Natural killer cell (primary cell): ENCODE measurements around the gene CHEK1. TPM values are rescaled to one million over a fixed set of nuclear protein-coding genes. Genes with fewer than 3 reads are reported as not detected.

Experiments used
- ATAC-seq, 3 donors: fragments of 150-1000 bp in 2 of 3; fragments of 200-7000 bp in 1 of 3; cut with Tn5 transposase; 1 replicate in 1 of 3; 2 replicates in 2 of 3; pipeline ENCODE4 v1.10.0; 2021; ENCODE audit warnings: mild to moderate bottlenecking in 2 of 3, moderate library complexity in 2 of 3
- DNase-seq, 2 donors: peaks; one replicate each; pipeline versions ENCODE4 v3.0.0 to v3.0.0-alpha.2; 2013 to 2021; ENCODE audit warnings: mixed read lengths in 1 of 2
- H3K27ac ChIP-seq: one replicate; pipeline ENCODE4 v1.5.1; 2013; ENCODE audit warnings: mild to moderate bottlenecking, low read length
- H3K27me3 ChIP-seq: one replicate; pipeline ENCODE4 v1.6.1; 2013; ENCODE audit warnings: low read length; ENCODE audit not compliant: control insufficient read depth, insufficient read depth
- H3K36me3 ChIP-seq: one replicate; pipeline ENCODE4 v1.6.1; 2013; ENCODE audit warnings: low read length; ENCODE audit not compliant: control insufficient read depth, insufficient read depth
- H3K4me1 ChIP-seq: one replicate; pipeline ENCODE4 v1.6.1; 2013; ENCODE audit warnings: low read length; ENCODE audit not compliant: control insufficient read depth, insufficient read depth
- H3K4me3 ChIP-seq: one replicate; pipeline ENCODE4 v1.5.1; 2013; ENCODE audit warnings: low read length
- H3K9me3 ChIP-seq: one replicate; pipeline ENCODE4 v1.6.1; 2013; ENCODE audit warnings: low read length; ENCODE audit not compliant: control insufficient read depth, insufficient read depth
- H3K27ac Mint-ChIP-seq, 2 donors: one replicate each; pipeline ENCODE4 v1.8.0; 2022; ENCODE audit warnings: mild to moderate bottlenecking in 2 of 2, mixed read lengths in 2 of 2, moderate library complexity in 1 of 2
- H3K27me3 Mint-ChIP-seq, 2 donors: one replicate each; pipeline ENCODE4 v1.8.0; 2022; ENCODE audit warnings: low read depth in 2 of 2, mixed read lengths in 2 of 2
- H3K36me3 Mint-ChIP-seq: one replicate; pipeline ENCODE4 v1.8.0; 2022; ENCODE audit warnings: mixed read lengths
- H3K4me1 Mint-ChIP-seq, 2 donors: one replicate each; pipeline ENCODE4 v1.8.0; 2022; ENCODE audit warnings: mixed read lengths in 2 of 2
- H3K4me3 Mint-ChIP-seq: one replicate; pipeline ENCODE4 v1.8.0; 2022; ENCODE audit warnings: mild to moderate bottlenecking, moderate library complexity, mixed read lengths
- H3K9me3 Mint-ChIP-seq, 2 donors: one replicate each; pipeline ENCODE4 v1.8.0; 2022; ENCODE audit warnings: mixed read lengths in 2 of 2
- WGBS: methylation state at CpG from one replicate; pipeline ENCODE4 v1.1.7; 2013; ENCODE audit warnings: missing lambda C conversion rate; ENCODE audit not compliant: insufficient coverage; 5-methylcytosine and 5-hydroxymethylcytosine counted together
- intact Hi-C: fragments of 100-400 bp; cut with micrococcal nuclease; formaldehyde crosslinking; loops from one replicate; pipeline ENCODE4 v1.14.2; 2022
- total RNA-seq, 4 donors: library from RNA; stranded (reverse); fragments of 120-200 nt in 1 of 4; gene quantifications; one replicate each; pipeline versions ENCODE4 v1.2.3 to v1.2.4, GENCODE V29; 2013 to 2022
- TF ChIP-seq, protein P1 (sequence below): fragments of 200-600 bp; IDR thresholded peaks from one replicate; pipeline ENCODE4 v1.8.0; 2022; ENCODE audit warnings: antibody characterized with exemption

The CHEK1 gene
- total RNA-seq, 3 donors from 2014 or later (not counting 1 experiment from before 2014, with no cell fraction given): 8.9 to 11.4 (median 10.1) TPM

DNA sequence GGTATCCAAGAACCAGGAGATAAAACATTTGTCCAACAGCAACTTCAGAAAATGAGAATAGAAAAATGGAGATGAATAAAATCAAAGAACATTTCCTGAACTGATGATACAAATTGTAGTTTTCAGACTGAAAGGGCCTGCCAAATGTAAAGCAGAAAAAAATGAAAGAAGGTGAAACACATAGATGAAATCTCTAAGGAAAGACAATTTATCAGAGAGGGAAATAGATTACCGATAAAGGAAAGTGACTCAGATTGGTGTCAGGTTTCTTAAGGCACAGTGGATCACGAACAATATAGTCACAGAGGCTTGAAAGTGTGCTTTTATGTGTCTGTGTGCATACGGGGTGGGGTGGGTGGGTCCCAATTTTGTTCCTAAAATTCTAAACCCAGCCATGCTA lies 36.5 kb upstream of the CHEK1 start:
- ATAC-seq (no peak), DNase-seq (no peak)
- WGBS: 91% methylated on average over 2 of the region's 3 CpGs
- Histone ChIP-seq H3K4me1 (peaks cover 16% of the 10 kb centered on the region), H3K9me3 (no peaks in the 10 kb centered on the region), H3K36me3 (peaks cover 13% of the 10 kb centered on the region), H3K4me3 (no peak overlapping the region), H3K27ac (no peak overlapping the region), H3K27me3 (no peaks in the 10 kb centered on the region)
- Mint-ChIP-seq H3K9me3 (no peaks in the 10 kb centered on the region), H3K36me3 (peaks cover 14% of the 10 kb centered on the region), H3K4me1 (peaks cover 23 to 24% of the 10 kb centered on the region in 2 donors), H3K4me3 (no peak overlapping the region), H3K27me3 (no peaks in the 10 kb centered on the region), H3K27ac (no peak overlapping the region)
- TF ChIP-seq, protein P1, sequence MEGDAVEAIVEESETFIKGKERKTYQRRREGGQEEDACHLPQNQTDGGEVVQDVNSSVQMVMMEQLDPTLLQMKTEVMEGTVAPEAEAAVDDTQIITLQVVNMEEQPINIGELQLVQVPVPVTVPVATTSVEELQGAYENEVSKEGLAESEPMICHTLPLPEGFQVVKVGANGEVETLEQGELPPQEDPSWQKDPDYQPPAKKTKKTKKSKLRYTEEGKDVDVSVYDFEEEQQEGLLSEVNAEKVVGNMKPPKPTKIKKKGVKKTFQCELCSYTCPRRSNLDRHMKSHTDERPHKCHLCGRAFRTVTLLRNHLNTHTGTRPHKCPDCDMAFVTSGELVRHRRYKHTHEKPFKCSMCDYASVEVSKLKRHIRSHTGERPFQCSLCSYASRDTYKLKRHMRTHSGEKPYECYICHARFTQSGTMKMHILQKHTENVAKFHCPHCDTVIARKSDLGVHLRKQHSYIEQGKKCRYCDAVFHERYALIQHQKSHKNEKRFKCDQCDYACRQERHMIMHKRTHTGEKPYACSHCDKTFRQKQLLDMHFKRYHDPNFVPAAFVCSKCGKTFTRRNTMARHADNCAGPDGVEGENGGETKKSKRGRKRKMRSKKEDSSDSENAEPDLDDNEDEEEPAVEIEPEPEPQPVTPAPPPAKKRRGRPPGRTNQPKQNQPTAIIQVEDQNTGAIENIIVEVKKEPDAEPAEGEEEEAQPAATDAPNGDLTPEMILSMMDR: no peak
- intact Hi-C loops: no loop called here

GRCh38 chr11:125591649-125592304 lies 33.2 kb upstream of the CHEK1 start:
- under 1% methylated on average over 30 of the region's 30 CpGs for WGBS
- H3K27me3 Mint-ChIP-seq: no peaks in the 10 kb centered on the region

GRCh38 chr11:125592305-125593113 lies 32.5 kb upstream of the CHEK1 start, which contains the start of gene STT3A:
Gene STT3A, plus strand, starts transcription at chr11:125592852. Its CDS starts 3,064 bp downstream, at chr11:125595916.
- H3K9me3 ChIP-seq: no peaks in the 10 kb centered on the region
- H3K4me3 Mint-ChIP-seq: peak within 1 kb of the TSS; percentile 99
- peaks cover 2% of the 10 kb centered on the region for H3K36me3 ChIP-seq
- ATAC-seq (peak; percentile 91 to 98 (median 92)), DNase-seq (peak; percentile 97 to 99)
- H3K9me3 Mint-ChIP-seq: no peaks in the 10 kb centered on the region
- H3K4me3 ChIP-seq: peak within 1 kb of the TSS; percentile 81
- H3K4me1 ChIP-seq: peaks cover 20% of the 10 kb centered on the region
- peaks cover 6% of the 10 kb centered on the region for H3K36me3 Mint-ChIP-seq
- intact Hi-C loops: loop anchor here (1.0 to 10.0 kb wide), 4 partner anchors 23 to 478 kb away; partner anchors contain the start of genes CHEK1, EI24 and TMEM218
- H3K27me3 Mint-ChIP-seq: no peaks in the 10 kb centered on the region
- H3K4me1 Mint-ChIP-seq: peaks cover 41 to 52% of the 10 kb centered on the region in 2 donors
- WGBS: under 1% methylated on average over 52 of the region's 55 CpGs
- peak within 1 kb of the TSS; percentile 99 to 100 for H3K27ac Mint-ChIP-seq
- peak within 1 kb of the TSS; percentile 97 for H3K27ac ChIP-seq
- no peaks in the 10 kb centered on the region for H3K27me3 ChIP-seq
- TF ChIP-seq, protein P1: no peak

More at GRCh38 chr11:125591649-125592304, 33.2 kb upstream of the CHEK1 start:
- intact Hi-C loops: loop anchor here (1.0 to 10.0 kb wide), 4 partner anchors 22 to 477 kb away; partner anchors contain the start of genes CHEK1, EI24 and TMEM218
- Mint-ChIP-seq H3K36me3 (peaks cover 6% of the 10 kb centered on the region), H3K4me1 (peaks cover 41 to 47% of the 10 kb centered on the region in 2 donors), H3K9me3 (no peaks in the 10 kb centered on the region), H3K27ac (peak overlapping the region; percentile 99 to 100), H3K4me3 (peak overlapping the region; percentile 99)
- Histone ChIP-seq H3K4me3 (peak overlapping the region; percentile 75), H3K27me3 (no peaks in the 10 kb centered on the region), H3K27ac (peak overlapping the region; percentile 97), H3K9me3 (no peaks in the 10 kb centered on the region), H3K36me3 (no peaks in the 10 kb centered on the region), H3K4me1 (peaks cover 20% of the 10 kb centered on the region)
- TF ChIP-seq, protein P1: no peak
- ATAC-seq: peak; percentile 17 to 28 (median 18)
- DNase-seq: peak in 1 of 2 donors; percentile 59
